ENCODE results near the gene SF3B3. TPM values are rescaled to one million over a fixed set of nuclear protein-coding genes. Genes with fewer than 3 reads are reported as not detected.
"Not testable (repeated sequence)": the region's sequence is repeated elsewhere in the genome, so short reads cannot be mapped to it uniquely, and the experiment has no call there.

The SF3B3 gene
- total and polyA plus RNA-seq, 10 donors, result 70.3 to 256 (median 103) TPM

DNA sequence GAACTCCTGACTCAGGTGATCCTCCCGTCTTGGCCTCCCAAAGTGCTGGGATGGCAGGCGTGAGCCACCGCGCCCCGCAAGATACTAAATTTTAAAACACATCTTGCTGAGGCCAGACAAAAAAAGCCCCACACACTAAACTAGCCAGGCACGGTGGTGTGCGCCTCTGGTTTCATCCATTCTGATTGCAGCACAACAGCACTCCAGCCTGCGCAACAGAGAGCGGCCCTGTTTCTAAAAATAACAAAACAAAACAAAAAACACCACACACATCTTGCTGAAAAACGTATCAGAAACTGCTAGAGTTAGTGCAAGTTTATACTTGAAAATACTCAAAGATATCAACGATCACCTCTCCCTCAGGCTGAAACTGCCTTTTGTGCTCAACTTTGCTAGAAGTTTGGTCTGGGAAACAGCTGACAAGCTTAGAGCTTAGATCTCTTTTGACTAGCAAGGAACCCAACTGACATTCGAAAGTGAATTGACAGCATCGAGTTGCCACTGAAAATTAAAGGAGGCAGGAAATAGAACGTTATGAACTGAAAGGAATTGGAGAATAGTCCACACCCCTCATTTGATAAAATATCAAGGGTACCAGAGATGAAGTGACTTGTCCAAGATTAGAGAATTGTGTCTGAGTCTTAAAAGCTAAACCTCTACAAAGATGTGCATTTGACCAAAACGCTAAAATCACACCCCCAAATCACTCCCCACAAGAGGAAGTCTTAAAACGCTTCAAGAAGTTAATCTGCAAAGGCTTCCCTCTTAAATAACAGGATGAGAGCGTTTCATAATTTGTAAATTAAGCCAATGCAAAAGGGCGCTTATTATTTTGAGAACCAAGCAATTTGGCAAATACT lies 1.2 kb upstream of the SF3B3 start:
- Histone ChIP-seq H3K27me3 (replicated peaks in 1 of 7) (no peaks in the 10 kb centered on the region), H3K27ac (peak overlapping the region; percentile 86 to 95 (median 93)), H3K4me3 (peak overlapping the region; percentile 84 to 100 (median 93)), H3K4me1 (peaks cover 34 to 72% (median 53%) of the 10 kb centered on the region in 6 donors), H3K9me3 (no peaks in the 10 kb centered on the region), H3K36me3 (peaks cover 0 to 45% (median 18%) of the 10 kb centered on the region in 6 donors)
- TF ChIP-seq POLR2AphosphoS5 (IDR thresholded peaks at IDR 0.05) (no peak), POLR2A (IDR thresholded peaks at IDR 0.05) (no peak)
- TF ChIP-seq, protein P1, sequence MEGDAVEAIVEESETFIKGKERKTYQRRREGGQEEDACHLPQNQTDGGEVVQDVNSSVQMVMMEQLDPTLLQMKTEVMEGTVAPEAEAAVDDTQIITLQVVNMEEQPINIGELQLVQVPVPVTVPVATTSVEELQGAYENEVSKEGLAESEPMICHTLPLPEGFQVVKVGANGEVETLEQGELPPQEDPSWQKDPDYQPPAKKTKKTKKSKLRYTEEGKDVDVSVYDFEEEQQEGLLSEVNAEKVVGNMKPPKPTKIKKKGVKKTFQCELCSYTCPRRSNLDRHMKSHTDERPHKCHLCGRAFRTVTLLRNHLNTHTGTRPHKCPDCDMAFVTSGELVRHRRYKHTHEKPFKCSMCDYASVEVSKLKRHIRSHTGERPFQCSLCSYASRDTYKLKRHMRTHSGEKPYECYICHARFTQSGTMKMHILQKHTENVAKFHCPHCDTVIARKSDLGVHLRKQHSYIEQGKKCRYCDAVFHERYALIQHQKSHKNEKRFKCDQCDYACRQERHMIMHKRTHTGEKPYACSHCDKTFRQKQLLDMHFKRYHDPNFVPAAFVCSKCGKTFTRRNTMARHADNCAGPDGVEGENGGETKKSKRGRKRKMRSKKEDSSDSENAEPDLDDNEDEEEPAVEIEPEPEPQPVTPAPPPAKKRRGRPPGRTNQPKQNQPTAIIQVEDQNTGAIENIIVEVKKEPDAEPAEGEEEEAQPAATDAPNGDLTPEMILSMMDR (IDR thresholded peaks at IDR 0.05 in 8 of 11, conservative IDR thresholded peaks at IDR 0.05 in 3 of 11), result no peak
- no peak for DNase-seq
- intact Hi-C loops (cut with DNase I; ENCODE audit: low total_unique reads), result no loop called here
- 34 to 44% (median 38%) methylated on average over 18 of the region's 18 CpGs for WGBS, 5 donors

DNA sequence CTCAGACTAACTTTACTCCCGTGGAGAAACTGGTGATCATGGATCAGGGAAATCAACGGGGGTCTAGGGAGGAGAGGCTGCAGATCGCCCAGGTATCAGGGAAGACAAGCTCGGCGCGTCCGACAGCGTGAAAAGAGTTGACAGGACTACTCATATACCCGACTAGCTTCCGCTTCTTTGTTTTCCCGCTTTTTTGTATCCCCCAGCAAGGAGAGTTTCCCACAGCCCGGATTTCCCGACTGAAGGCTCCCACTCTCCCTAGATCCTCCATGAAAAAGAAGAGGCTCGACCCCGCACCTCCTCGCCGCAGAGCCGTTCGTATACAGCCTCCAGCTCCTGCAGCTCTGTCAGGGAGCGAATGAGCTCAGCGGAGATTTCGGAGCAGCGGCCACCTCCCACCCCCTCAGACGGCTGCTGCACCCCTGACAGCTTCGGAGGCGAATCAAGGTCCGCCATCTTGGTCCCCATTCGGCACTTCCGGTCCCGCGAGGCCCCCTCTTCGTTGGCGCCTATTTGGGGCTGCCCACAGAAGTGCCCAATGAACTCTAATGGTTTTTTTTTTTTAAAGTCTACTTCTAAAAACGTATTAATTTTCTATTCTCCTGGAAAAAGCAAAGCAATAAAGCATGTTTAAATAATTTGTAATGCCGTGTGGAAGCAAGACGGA lies 407 bp upstream of the SF3B3 start, which contains the start of gene COG4:
Gene COG4 (minus strand): TSS at position 479 of the 667 bp plus-strand sequence. CDS start 11 bp downstream, at position 468.
- H3K27ac ChIP-seq, result peak within 1 kb of the TSS; percentile 86 to 95 (median 93)
- peak within 1 kb of the TSS; percentile 84 to 100 (median 93) for H3K4me3 ChIP-seq
- H3K27me3 ChIP-seq (replicated peaks in 1 of 7), result no peaks in the 10 kb centered on the region
- peak; percentile 97 for DNase-seq
- intact Hi-C loops (cut with DNase I; ENCODE audit: low total_unique reads), result no loop called here
- TF ChIP-seq POLR2A (IDR thresholded peaks at IDR 0.05), result no peak
- TF ChIP-seq, protein P1 (IDR thresholded peaks at IDR 0.05 in 8 of 11, conservative IDR thresholded peaks at IDR 0.05 in 3 of 11), result peak in 1 of 11 experiments; percentile 36
- TF ChIP-seq POLR2AphosphoS5 (IDR thresholded peaks at IDR 0.05), result peak; percentile 64 to 86 (median 77)
- peaks cover 0 to 45% (median 15%) of the 10 kb centered on the region in 6 donors for H3K36me3 ChIP-seq
- H3K9me3 ChIP-seq, result no peaks in the 10 kb centered on the region
- H3K4me1 ChIP-seq, result peaks cover 36 to 80% (median 60%) of the 10 kb centered on the region in 6 donors
- WGBS, 5 donors, result 0 to 1% (median 0%) methylated on average over 36 of the region's 36 CpGs

DNA sequence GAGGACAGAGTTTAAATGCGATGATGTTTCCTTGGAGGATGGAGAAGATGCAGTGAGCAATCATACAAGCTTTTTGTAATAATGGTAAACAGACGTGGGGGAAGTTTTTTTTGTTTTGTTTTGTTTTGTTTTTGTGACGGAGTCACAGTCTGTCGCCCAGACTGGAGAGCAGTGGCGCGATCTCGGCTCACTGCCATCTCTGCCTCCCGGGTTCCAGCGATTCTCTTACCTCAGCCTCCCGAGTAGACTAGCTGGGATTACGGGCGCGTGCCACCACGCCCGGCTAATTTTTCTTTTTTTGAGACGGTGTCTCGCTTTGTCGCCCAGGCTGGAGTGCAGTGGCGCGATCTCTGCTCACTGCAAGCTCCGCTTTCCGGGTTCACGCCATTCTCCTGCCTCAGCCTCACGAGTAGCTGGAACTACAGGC lies 796 bp downstream of the SF3B3 start:
- peaks cover 0 to 45% (median 22%) of the 10 kb centered on the region in 6 donors for H3K36me3 ChIP-seq
- peak overlapping the region; percentile 86 to 95 (median 93) for H3K27ac ChIP-seq
- peak overlapping the region; percentile 84 to 100 (median 93) for H3K4me3 ChIP-seq
- 0 to 1% (median 0%) methylated on average over 24 of the region's 24 CpGs for WGBS, 5 donors
- intact Hi-C loops (cut with DNase I; ENCODE audit: low total_unique reads); H3K9me3 ChIP-seq; H3K27me3 ChIP-seq (replicated peaks in 1 of 7): not testable (repeated sequence)
- H3K4me1 ChIP-seq, result peaks cover 36 to 91% (median 68%) of the 10 kb centered on the region in 6 donors
- DNase-seq, result peak; percentile 76

DNA sequence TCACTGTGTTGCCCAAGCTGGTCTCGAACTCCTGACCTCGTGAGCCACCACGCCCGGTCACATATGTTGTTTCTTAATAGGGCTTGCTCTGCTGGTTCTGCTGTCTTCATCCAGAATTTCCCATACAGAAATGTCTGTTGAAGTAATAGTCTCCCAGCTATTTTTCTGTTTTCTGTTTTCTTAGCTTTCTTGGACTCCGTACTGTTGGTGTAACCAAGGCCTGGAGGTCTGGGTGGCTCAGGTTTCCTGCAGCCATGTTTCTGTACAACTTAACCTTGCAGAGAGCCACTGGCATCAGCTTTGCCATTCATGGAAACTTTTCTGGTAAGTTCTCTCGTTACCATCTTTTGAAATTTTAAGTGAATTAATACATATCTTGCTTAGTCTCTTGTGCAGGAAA lies 2.8 kb downstream of the SF3B3 start:
- Histone ChIP-seq H3K9me3 (no peaks in the 10 kb centered on the region), H3K4me1 (peaks cover 42 to 91% (median 64%) of the 10 kb centered on the region in 6 donors), H3K36me3 (peaks cover 0 to 60% (median 42%) of the 10 kb centered on the region in 6 donors), H3K27ac (no peak overlapping the region), H3K27me3 (replicated peaks in 1 of 7) (no peaks in the 10 kb centered on the region), H3K4me3 (peak overlapping the region in 1 of 8 donors; percentile 16)
- intact Hi-C loops (cut with DNase I; ENCODE audit: low total_unique reads), result no loop called here
- TF ChIP-seq POLR2AphosphoS5 (IDR thresholded peaks at IDR 0.05), result no peak
- TF ChIP-seq, protein P1 (IDR thresholded peaks at IDR 0.05 in 8 of 11, conservative IDR thresholded peaks at IDR 0.05 in 3 of 11), result no peak
- no peak for TF ChIP-seq POLR2A (IDR thresholded peaks at IDR 0.05)
- no peak for DNase-seq
- WGBS, 5 donors, result 60 to 73% (median 71%) methylated on average over 6 of the region's 6 CpGs

Measured in spleen (tissue), 11 donors.